Mucosa of rectum (tissue), 2 donors: ENCODE measurements around the gene ENTPD7.

Experiments used
- H3K27ac ChIP-seq, 2 donors: one replicate each; pipeline ENCODE4 v1.7.0; 2013; ENCODE audit warnings: inconsistent platforms in 2 of 2, low read depth in 2 of 2, low read length in 2 of 2
- H3K27me3 ChIP-seq, 2 donors: one replicate each; pipeline ENCODE4 v1.7.0; 2013; ENCODE audit warnings: low read length in 2 of 2; ENCODE audit not compliant: control insufficient read depth in 2 of 2, insufficient read depth in 2 of 2
- H3K36me3 ChIP-seq, 2 donors: one replicate each; pipeline ENCODE4 v1.7.0; 2013; ENCODE audit warnings: low read length in 2 of 2; ENCODE audit not compliant: control insufficient read depth in 2 of 2, insufficient read depth in 2 of 2
- H3K4me1 ChIP-seq, 2 donors: one replicate each; pipeline ENCODE4 v1.7.0; 2013; ENCODE audit warnings: low read length in 2 of 2, mild to moderate bottlenecking in 1 of 2; ENCODE audit not compliant: control insufficient read depth in 2 of 2, insufficient read depth in 2 of 2
- H3K4me3 ChIP-seq, 2 donors: one replicate each; pipeline ENCODE4 v1.7.0; 2013; ENCODE audit warnings: low read length in 2 of 2
- H3K9ac ChIP-seq, 2 donors: one replicate each; pipeline ENCODE4 v1.7.0; 2013; ENCODE audit warnings: low read length in 2 of 2, low read depth in 1 of 2, mild to moderate bottlenecking in 1 of 2
- H3K9me3 ChIP-seq, 2 donors: one replicate each; pipeline ENCODE4 v1.7.0; 2013; ENCODE audit warnings: low read length in 2 of 2; ENCODE audit not compliant: control insufficient read depth in 2 of 2
- donor health status: healthy.
- donor health status: Normal muscosa, but diverticular disease.

ENTPD7 gene

DNA sequence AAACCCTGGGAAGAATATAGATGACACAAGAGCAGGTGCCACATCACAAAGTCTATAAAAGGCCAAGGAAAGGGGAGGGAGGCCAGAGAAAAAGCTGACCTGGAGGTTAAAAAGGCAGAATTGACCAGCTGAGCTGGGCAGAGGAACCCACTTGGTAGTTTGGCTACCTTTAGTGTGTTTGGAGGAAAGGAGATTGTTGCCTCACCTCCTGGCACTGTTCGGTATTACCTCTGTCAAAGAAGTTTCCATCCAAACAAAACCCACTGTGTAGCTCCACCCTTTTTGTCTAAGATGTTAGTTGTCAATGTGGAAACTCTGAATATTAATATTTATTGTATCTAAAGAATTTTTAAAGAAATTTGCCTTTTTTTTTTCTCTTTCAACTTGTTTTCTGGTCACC lies 23.4 kb downstream of the ENTPD7 start:
- Histone ChIP-seq H3K9me3 (no peaks in the 10 kb centered on the region), H3K27me3 (no peaks in the 10 kb centered on the region), H3K27ac (peak overlapping the region in 1 of 2 donors; percentile 9), H3K4me3 (peak overlapping the region in 1 of 2 donors; percentile 0), H3K4me1 (peaks cover 6 to 7% of the 10 kb centered on the region in 2 donors), H3K9ac (peak overlapping the region; percentile 2 to 38), H3K36me3 (peaks cover 9 to 14% of the 10 kb centered on the region in 2 donors)

DNA sequence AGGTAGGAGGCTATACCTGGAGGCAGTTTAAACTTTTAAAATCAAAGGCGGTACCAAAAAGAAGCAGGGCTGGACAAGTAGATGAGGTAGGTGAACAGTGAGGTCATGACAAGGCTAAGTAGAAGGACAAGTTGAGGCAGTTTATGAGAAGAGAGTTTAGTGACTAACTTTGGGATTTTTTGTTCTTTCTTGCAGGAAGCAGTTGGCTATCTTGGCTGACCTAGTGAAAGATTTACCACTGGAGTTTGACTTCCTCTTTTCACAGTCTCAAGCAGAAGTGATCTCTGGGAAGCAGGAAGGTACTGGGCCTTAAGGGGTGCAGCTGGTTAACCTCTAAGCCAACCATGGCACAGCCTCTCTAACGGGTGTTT lies 26.3 kb downstream of the ENTPD7 start:
- Histone ChIP-seq H3K4me3 (no peak overlapping the region), H3K27me3 (no peaks in the 10 kb centered on the region), H3K4me1 (peaks cover 6 to 7% of the 10 kb centered on the region in 2 donors), H3K36me3 (peaks cover 0 to 6% of the 10 kb centered on the region in 2 donors), H3K9me3 (no peaks in the 10 kb centered on the region), H3K9ac (peak overlapping the region in 1 of 2 donors; percentile 38), H3K27ac (peak overlapping the region; percentile 43 to 55)

DNA sequence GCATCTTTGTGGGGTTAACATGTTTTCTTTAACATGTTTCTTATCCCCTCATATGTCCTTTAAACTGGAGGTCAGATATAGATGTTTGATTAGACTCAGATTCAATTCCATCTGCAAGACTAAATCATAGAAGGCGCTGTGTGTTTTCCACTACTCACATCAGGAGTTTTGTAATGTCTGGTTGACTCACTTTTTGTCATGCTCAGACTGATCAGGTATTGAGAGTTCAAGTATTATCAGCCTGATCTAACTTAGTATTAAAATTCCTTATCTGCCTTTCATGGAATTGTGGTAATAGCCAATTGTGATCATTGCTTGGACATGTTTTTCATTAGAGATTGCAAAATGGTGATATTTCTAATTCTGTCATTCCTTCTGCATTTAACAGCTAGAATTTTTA lies 30.2 kb downstream of the ENTPD7 start:
- Histone ChIP-seq H3K4me3 (no peak overlapping the region), H3K4me1 (peaks cover 4 to 7% of the 10 kb centered on the region in 2 donors), H3K9ac (no peak overlapping the region), H3K27ac (no peak overlapping the region), H3K36me3 (peaks cover 15 to 23% of the 10 kb centered on the region in 2 donors), H3K9me3 (no peaks in the 10 kb centered on the region), H3K27me3 (no peaks in the 10 kb centered on the region)

DNA sequence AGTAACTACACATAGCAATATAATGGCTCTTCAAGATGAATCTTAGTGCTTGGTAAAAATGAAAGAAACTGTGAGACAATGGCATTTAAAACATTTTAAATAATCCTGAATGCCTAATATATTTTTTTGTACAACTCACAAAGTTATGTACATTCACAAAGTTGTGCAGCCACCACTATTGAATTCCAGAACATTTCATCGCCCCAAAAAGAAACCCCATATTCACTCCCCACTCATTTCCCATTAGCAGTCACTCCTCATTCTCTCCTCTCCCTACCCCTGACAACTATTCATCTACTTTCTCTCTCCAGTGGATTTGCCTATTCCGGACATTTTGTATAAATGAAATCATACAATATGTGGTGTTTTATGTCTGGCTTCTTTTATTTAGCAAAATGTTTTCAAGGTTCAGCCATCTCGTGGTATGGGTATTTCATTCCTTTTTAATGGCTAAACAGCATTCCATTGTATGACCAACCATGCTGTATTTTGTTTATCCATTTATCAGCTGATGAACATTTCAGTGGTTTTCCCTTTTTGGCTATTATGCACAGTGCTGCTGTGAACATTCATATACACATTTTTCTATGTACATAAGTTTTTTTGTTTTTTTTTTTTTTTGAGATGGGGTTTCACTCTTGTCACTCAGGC lies 34.7 kb downstream of the ENTPD7 start:
- no peaks in the 10 kb centered on the region for H3K9me3 ChIP-seq
- H3K9ac ChIP-seq: no peak overlapping the region
- no peaks in the 10 kb centered on the region for H3K4me1 ChIP-seq
- no peak overlapping the region for H3K4me3 ChIP-seq
- H3K27me3 ChIP-seq: no peaks in the 10 kb centered on the region
- no peak overlapping the region for H3K27ac ChIP-seq
- H3K36me3 ChIP-seq: peaks cover 45 to 48% of the 10 kb centered on the region in 2 donors

DNA sequence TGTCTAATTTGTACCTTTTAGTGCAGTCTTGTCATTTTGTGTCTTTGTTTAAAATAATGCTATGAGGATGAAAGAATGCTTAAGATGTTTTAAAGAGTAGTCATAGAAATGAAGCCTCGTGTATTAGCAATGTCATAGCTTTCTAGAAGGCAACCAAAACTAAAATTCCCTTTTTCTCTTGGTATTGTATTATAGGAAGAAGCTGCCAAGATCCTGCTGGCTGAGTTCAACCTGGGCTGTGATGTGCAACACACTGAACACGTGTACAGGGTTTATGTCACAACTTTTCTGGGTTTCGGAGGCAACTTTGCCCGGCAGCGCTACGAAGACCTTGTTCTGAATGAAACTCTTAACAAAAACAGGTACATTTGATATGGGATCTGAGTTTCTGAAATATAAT lies 36.5 kb downstream of the ENTPD7 start:
- no peak overlapping the region for H3K4me3 ChIP-seq
- no peaks in the 10 kb centered on the region for H3K9me3 ChIP-seq
- peaks cover 54 to 55% of the 10 kb centered on the region in 2 donors for H3K36me3 ChIP-seq
- H3K27me3 ChIP-seq: no peaks in the 10 kb centered on the region
- no peaks in the 10 kb centered on the region for H3K4me1 ChIP-seq
- no peak overlapping the region for H3K9ac ChIP-seq
- H3K27ac ChIP-seq: no peak overlapping the region

DNA sequence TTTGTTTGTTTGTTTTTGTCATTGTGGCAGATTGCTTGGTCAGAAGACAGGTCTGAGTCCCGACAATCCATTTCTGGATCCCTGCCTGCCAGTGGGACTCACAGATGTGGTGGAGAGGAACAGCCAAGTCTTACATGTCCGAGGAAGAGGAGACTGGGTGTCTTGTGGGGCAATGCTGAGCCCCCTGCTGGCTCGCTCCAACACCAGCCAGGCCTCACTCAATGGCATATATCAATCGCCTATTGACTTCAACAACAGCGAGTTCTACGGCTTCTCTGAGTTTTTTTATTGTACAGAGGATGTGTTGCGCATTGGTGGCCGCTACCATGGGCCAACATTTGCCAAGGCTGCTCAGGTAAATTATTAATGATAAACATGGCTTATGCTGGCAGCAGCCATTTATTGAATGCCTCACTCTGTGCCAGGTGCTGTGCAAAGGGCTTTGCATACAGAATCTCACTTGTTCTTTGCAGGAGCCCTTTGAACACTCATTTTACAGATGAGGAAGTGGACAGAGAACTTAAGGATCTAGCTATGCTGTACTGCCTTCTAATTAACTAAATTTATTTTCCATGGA lies 39.3 kb downstream of the ENTPD7 start:
- Histone ChIP-seq H3K9me3 (no peaks in the 10 kb centered on the region), H3K4me3 (no peak overlapping the region), H3K36me3 (peaks cover 43 to 49% of the 10 kb centered on the region in 2 donors), H3K9ac (no peak overlapping the region), H3K27me3 (no peaks in the 10 kb centered on the region), H3K4me1 (no peaks in the 10 kb centered on the region), H3K27ac (no peak overlapping the region)

DNA sequence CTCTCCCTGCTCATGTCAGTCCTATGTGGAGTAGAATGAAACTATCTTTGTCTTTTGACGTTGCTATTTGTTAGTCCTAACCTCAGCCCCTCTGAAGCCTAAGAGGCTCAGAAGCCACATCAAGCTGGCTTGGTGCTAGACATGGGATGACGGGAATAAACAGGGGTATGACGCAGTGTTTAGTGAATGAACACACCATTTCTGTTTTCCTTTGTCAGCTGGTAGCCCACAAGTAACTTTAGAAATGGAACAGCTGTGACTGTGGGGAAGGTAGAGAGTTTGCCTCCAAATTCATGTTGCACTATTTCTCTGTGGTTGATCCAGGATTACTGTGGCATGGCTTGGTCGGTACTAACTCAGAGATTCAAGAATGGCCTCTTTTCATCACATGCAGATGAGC lies 41.3 kb downstream of the ENTPD7 start:
- no peak overlapping the region for H3K4me3 ChIP-seq
- no peak overlapping the region for H3K27ac ChIP-seq
- H3K9me3 ChIP-seq: no peaks in the 10 kb centered on the region
- H3K9ac ChIP-seq: no peak overlapping the region
- H3K4me1 ChIP-seq: no peaks in the 10 kb centered on the region
- peaks cover 56 to 61% of the 10 kb centered on the region in 2 donors for H3K36me3 ChIP-seq
- H3K27me3 ChIP-seq: no peaks in the 10 kb centered on the region

DNA sequence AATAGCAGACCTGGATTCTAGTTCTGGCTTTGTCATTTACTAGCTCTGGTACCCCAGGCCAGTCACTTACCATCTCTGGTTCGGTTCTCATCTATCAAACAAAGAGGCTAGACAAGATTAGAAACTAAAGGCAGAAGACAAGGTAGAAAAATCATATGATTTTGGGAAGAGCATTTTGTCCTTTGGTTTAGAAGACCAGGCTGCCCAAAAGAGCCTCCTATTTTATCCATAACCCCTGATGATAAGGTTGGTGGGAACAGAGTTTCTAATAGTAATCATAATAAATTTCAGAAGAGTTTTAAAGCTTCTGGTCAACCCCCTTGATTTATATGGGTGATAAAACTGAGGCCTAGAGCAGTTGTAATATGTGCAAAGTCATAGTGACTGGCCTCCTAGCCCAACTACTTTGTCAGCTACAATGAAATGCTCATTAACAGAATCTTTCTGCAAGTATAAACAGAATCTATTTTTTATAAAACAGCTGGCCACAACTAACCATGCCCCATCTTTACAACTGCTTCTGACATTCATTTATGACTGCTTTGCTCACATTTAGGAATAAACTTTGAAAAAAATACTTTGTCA lies 49.2 kb downstream of the ENTPD7 start:
- Histone ChIP-seq H3K27ac (peak overlapping the region in 1 of 2 donors; percentile 19), H3K4me3 (no peak overlapping the region), H3K36me3 (peaks cover 24 to 29% of the 10 kb centered on the region in 2 donors), H3K4me1 (no peaks in the 10 kb centered on the region), H3K9me3 (no peaks in the 10 kb centered on the region), H3K9ac (no peak overlapping the region), H3K27me3 (no peaks in the 10 kb centered on the region)

DNA sequence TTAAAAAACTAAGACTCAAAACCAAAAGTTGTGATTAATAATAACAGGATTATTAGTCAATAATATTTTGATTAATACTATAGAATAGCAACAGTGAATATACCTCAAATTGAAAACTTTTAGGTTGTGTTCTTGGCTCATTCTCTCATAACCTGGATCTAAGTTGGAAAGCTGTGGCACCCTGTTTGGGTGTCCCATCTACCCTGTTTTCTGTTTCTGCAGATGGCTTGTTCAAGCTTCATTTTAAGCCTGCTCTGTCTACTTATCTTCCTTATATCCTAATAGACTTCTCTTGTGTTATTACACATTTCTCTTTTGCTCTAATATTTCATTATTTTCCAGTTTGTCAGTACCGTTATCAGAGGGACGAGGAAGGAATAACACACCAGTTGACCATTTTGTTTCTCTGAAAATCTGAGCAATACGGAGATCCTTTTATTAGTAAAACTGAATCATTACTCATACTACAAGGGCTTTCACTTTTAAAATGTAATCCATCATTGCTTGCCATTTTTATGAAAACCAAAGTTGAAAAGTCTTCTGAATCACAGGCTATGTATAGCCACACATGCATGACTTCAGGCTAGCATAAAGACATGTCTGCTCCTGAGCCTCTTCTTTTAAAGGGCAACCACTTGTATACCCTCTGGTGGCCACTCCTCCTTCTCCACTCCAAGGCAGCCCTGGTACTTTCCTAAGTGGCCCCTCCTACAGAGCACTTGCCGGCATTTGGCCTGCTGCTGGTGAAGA lies 50.3 kb downstream of the ENTPD7 start:
- no peaks in the 10 kb centered on the region for H3K27me3 ChIP-seq
- no peak overlapping the region for H3K9ac ChIP-seq
- no peak overlapping the region for H3K4me3 ChIP-seq
- H3K27ac ChIP-seq: no peak overlapping the region
- H3K36me3 ChIP-seq: peaks cover 26 to 30% of the 10 kb centered on the region in 2 donors
- H3K4me1 ChIP-seq: no peaks in the 10 kb centered on the region
- no peaks in the 10 kb centered on the region for H3K9me3 ChIP-seq

DNA sequence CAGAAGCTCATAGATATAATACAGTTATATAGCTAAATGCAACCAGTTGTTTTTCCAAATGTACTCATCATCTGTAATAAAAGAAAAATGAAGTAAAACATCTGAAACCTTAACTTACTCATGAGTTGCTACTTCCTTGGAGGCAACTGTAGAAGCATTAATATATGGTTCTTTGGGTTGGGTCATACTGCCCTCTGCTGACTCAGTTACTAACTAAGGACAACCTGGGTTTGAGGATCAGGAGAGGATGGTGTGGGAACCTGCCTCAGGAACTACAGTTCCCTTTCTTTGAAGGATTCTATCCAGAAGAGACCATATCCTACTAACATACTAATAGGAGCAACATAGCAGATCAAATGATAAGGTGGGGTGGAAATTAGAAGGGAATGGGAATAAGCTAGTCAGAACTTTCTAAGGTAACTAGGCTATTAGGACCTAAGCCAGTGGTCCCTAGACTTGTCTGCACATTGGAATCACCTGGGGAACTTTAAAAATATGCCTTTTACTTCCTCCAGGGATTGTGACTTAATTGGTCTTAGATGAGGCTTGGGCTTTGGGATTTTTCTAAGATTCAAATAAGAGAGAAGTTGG lies 51.9 kb downstream of the ENTPD7 start:
- Histone ChIP-seq H3K27me3 (no peaks in the 10 kb centered on the region), H3K4me3 (no peak overlapping the region), H3K27ac (no peak overlapping the region), H3K4me1 (no peaks in the 10 kb centered on the region), H3K9me3 (no peaks in the 10 kb centered on the region), H3K36me3 (peaks cover 19 to 29% of the 10 kb centered on the region in 2 donors), H3K9ac (no peak overlapping the region)
